Gastrocnemius medialis (tissue), 4 donors: ENCODE results near the gene ZNF91.
"Not testable (repeated sequence)": the region's sequence is repeated elsewhere in the genome, so short reads cannot be mapped to it uniquely, and the experiment has no call there.

Source experiments
- POLR2A ChIP-seq, 2 donors: fragments of 450-650 bp; IDR thresholded peaks; one replicate each; pipeline ENCODE4 v1.6.1; 2017; ENCODE audit warnings: antibody characterized with exemption in 2 of 2, mild to moderate bottlenecking in 2 of 2, moderate library complexity in 2 of 2
- TF ChIP-seq, protein P1 (sequence below), 5 experiments: fragments of 450-650 bp in 3 of 5; fragments of 200-600 bp in 2 of 5; sonication (generic) in 2 of 5; IDR thresholded peaks in 4 of 5; conservative IDR thresholded peaks in 1 of 5; 1 replicate in 4 of 5; 2 replicates in 1 of 5; pipeline ENCODE4 v1.5.1; 2016 to 2019; ENCODE audit warnings: antibody characterized with exemption in 5 of 5, mild to moderate bottlenecking in 3 of 5, moderate library complexity in 3 of 5

- TF ChIP-seq, protein P1, sequence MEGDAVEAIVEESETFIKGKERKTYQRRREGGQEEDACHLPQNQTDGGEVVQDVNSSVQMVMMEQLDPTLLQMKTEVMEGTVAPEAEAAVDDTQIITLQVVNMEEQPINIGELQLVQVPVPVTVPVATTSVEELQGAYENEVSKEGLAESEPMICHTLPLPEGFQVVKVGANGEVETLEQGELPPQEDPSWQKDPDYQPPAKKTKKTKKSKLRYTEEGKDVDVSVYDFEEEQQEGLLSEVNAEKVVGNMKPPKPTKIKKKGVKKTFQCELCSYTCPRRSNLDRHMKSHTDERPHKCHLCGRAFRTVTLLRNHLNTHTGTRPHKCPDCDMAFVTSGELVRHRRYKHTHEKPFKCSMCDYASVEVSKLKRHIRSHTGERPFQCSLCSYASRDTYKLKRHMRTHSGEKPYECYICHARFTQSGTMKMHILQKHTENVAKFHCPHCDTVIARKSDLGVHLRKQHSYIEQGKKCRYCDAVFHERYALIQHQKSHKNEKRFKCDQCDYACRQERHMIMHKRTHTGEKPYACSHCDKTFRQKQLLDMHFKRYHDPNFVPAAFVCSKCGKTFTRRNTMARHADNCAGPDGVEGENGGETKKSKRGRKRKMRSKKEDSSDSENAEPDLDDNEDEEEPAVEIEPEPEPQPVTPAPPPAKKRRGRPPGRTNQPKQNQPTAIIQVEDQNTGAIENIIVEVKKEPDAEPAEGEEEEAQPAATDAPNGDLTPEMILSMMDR (IDR thresholded peaks at IDR 0.05 in 4 of 5, conservative IDR thresholded peaks at IDR 0.05 in 1 of 5), result not testable (repeated sequence)
- not testable (repeated sequence) for TF ChIP-seq POLR2A (IDR thresholded peaks at IDR 0.05)
Observed at GRCh38 chr19:23395722-23396117, 449 bp upstream of the ZNF91 start.
